Karpas-422 (cell line): ENCODE data around the gene DLD. TPM values are rescaled to one million over a fixed set of nuclear protein-coding genes. Genes with fewer than 3 reads are reported as not detected.

Source experiments
- DNase-seq: peaks from one replicate; pipeline ENCODE4 v3.0.0-alpha.2; 2015
- H2AFZ ChIP-seq: fragments of 200-600 bp; sonication (generic); 2 replicates; pipeline ENCODE4 v1.6.1; 2014; ENCODE audit warnings: antibody characterized with exemption, low read length, mixed read lengths
- H3K27ac ChIP-seq: fragments of 200-600 bp; sonication (generic); 2 replicates; pipeline ENCODE4 v1.5.1; 2014; ENCODE audit warnings: mild to moderate bottlenecking, low read length, moderate library complexity
- H3K27me3 ChIP-seq: fragments of 200-600 bp; sonication (generic); 2 replicates; pipeline ENCODE4 v1.6.1; 2014; ENCODE audit warnings: low read length, mixed read lengths
- H3K36me3 ChIP-seq: fragments of 200-600 bp; sonication (generic); 2 replicates; pipeline ENCODE4 v1.6.1; 2014; ENCODE audit warnings: low read length, mixed read lengths; ENCODE audit not compliant: insufficient read depth
- H3K4me1 ChIP-seq: fragments of 200-600 bp; sonication (generic); 2 replicates; pipeline ENCODE4 v1.6.1; 2014; ENCODE audit warnings: mild to moderate bottlenecking, low read length, mixed read lengths
- H3K4me2 ChIP-seq: fragments of 200-600 bp; sonication (generic); 2 replicates; pipeline ENCODE4 v1.6.1; 2014; ENCODE audit warnings: low read length, low read depth, mild to moderate bottlenecking; ENCODE audit not compliant: poor library complexity, severe bottlenecking
- H3K4me3 ChIP-seq: fragments of 200-600 bp; sonication (generic); 2 replicates; pipeline ENCODE4 v1.5.1; 2014; ENCODE audit warnings: mild to moderate bottlenecking, antibody characterized with exemption, low read length, mixed read lengths
- H3K79me2 ChIP-seq: fragments of 200-600 bp; sonication (generic); 2 replicates; pipeline ENCODE4 v1.6.1; 2014; ENCODE audit warnings: mild to moderate bottlenecking, low read length, mixed read lengths
- H3K9ac ChIP-seq: fragments of 200-600 bp; sonication (generic); 2 replicates; pipeline ENCODE4 v1.6.0; 2014; ENCODE audit warnings: low read length
- H3K9me2 ChIP-seq: fragments of 200-600 bp; sonication (generic), shearing (Covaris generic); replicated peaks from 2 replicates; pipeline ENCODE4 v1.6.0; 2014; ENCODE audit warnings: mild to moderate bottlenecking, low read length, moderate library complexity; ENCODE audit not compliant: insufficient read depth
- H3K9me3 ChIP-seq: fragments of 300-700, 200-600 bp; sonication (generic); 2 replicates; pipeline ENCODE4 v1.6.1; 2014; ENCODE audit warnings: low read length, mixed read lengths
- H4K20me1 ChIP-seq: fragments of 200-600 bp; sonication (generic); 2 replicates; pipeline ENCODE4 v1.6.1; 2014; ENCODE audit warnings: mild to moderate bottlenecking, antibody characterized with exemption, low read length, low read depth; ENCODE audit not compliant: insufficient read depth
- total RNA-seq: library from RNA; depleted of rRNA; stranded (reverse); fragments of >200 nt; shearing (Covaris generic); gene quantifications from 2 replicates; pipeline ENCODE4 v1.2.3, GENCODE V29; 2014; ENCODE audit warnings: low replicate concordance

Gene DLD
- total RNA-seq, 1 experiment from 2014 or later, result 103 TPM

DNA sequence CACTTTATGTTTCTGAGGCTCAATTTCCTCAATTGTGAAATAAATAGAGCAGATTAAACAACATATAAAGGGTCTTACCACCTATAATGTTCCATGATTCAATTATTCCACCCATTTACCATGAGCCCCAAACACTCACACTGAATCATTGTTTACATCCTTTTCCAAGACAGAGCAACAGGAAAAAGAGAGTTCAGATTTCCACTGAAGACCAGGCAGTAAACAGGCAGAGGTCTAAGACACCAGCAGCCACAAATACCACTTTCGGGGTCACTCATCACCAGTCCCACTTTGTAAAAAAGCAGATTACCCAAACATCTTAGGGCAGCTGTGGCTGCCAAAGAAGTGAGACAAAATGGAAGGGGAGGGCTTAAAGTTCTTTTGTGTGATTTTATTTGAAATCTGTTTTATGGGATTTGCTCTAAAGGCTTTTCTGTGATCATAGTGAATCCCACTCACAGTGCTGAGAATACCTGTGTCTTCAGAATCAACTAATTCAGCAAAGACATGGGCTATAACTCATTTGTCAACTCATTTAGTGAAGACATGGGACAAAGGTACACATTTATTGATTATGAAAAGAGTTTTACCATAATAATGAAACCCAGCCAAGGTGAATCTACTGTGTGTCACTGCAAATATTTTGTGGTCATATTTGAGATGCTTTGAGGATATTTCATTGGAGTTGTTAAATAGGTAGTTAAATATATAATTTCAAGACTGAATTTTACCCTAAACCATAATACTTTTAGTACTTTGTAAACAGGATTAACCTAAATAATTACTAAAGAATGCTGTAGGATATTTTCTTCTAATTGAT lies 24.8 kb upstream of the DLD start:
- Histone ChIP-seq H3K4me1 (no peaks in the 10 kb centered on the region), H3K9me2 (no peaks in the 10 kb centered on the region), H3K4me2 (no peak overlapping the region), H4K20me1 (no peaks in the 10 kb centered on the region), H3K9ac (no peak overlapping the region), H2AFZ (no peak overlapping the region), H3K79me2 (no peaks in the 10 kb centered on the region), H3K36me3 (no peaks in the 10 kb centered on the region), H3K4me3 (no peak overlapping the region), H3K27ac (no peak overlapping the region), H3K27me3 (no peaks in the 10 kb centered on the region), H3K9me3 (no peaks in the 10 kb centered on the region)
- no peak for DNase-seq

DNA sequence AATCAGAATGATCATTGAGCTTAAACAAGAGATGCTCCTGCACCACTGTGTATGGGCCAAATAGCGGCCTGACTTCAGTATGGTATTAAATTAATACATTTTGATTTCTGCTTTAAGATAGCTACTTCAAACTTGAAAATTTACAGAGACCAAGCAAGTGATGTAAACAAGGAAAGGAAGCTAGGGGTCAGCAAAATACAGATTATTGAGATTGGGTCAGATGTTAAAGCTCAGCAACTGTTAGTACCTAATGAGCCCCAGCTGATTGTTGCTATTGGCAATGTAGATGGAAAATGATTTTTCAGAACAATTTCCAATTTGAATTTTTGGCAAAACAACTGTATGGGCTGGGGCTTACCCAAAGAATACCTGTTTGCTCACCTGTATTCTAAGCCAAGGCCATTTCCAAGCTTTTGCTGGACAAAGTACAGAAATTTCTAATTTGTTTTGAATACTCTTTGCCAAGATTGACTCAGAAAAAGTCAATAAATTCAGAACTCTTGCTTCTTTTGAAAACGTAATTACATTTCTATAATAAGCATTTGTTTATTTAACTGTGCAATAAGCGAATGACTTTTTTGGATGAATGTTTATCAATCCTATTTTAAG lies 23.0 kb upstream of the DLD start:
- Histone ChIP-seq H2AFZ (no peak overlapping the region), H4K20me1 (no peaks in the 10 kb centered on the region), H3K36me3 (no peaks in the 10 kb centered on the region), H3K4me1 (no peaks in the 10 kb centered on the region), H3K9me2 (no peaks in the 10 kb centered on the region), H3K4me2 (no peak overlapping the region), H3K9me3 (no peaks in the 10 kb centered on the region), H3K9ac (no peak overlapping the region), H3K4me3 (no peak overlapping the region), H3K79me2 (no peaks in the 10 kb centered on the region), H3K27ac (no peak overlapping the region), H3K27me3 (no peaks in the 10 kb centered on the region)
- no peak for DNase-seq

DNA sequence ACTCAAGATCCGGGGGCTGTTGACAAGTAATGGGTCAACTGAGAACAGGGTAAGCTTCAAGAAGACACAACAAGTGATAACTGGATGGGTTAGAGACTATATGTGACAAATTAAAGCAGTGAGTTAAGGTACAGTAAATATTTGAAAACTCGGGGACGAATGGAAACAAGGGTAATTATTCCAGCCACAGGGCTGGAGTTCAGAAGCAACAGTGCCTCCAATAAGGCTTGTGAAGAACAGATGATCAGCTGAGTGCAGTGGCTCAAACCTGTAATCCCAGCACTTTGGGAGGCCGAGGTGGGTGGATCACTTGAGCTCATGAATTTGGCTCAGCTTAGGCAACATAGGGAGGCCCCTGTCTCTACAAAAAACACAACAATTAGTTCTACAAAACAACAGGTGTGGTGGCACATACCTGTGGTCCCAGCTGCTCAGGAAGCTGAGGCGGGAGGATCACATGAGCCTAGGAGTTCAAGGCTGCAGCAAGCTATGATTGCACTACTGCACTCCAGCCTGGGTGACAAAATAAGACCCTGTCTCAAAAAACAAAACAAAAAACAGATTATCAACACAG lies 20.5 kb upstream of the DLD start:
- H3K27ac ChIP-seq, result no peak overlapping the region
- H3K4me3 ChIP-seq, result no peak overlapping the region

DNA sequence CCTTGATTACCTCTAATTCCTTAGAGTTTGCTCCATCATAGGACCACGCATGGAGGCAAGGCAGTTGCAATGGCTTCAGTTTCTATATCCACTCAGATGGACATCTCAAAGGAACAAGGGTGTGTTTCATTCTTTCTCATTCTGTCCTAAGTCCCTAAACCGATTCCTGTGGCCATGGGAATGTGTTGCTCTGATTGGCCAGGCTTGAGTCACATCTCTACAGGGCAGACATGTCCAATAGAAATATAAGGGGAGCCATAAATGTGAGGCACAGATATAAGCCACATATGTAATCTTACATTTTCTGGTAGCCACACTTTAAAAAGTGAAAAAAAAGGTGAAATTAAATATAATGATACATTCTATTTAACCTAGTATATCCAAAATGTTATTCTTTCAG lies 16.9 kb upstream of the DLD start:
- no peak overlapping the region for H3K4me2 ChIP-seq
- no peaks in the 10 kb centered on the region for H3K9me2 ChIP-seq
- no peak overlapping the region for H2AFZ ChIP-seq
- no peak overlapping the region for H3K27ac ChIP-seq
- no peak for DNase-seq
- H3K36me3 ChIP-seq, result no peaks in the 10 kb centered on the region
- H3K9ac ChIP-seq, result no peak overlapping the region
- no peaks in the 10 kb centered on the region for H4K20me1 ChIP-seq
- H3K4me1 ChIP-seq, result no peaks in the 10 kb centered on the region
- no peaks in the 10 kb centered on the region for H3K9me3 ChIP-seq
- no peaks in the 10 kb centered on the region for H3K27me3 ChIP-seq
- H3K79me2 ChIP-seq, result no peaks in the 10 kb centered on the region
- no peak overlapping the region for H3K4me3 ChIP-seq

More for the DNA sequence above, 20.5 kb upstream of the DLD start:
- Histone ChIP-seq H3K27me3 (no peaks in the 10 kb centered on the region), H3K9ac (no peak overlapping the region), H3K4me2 (no peak overlapping the region), H3K4me1 (no peaks in the 10 kb centered on the region), H3K9me3 (no peaks in the 10 kb centered on the region), H3K79me2 (no peaks in the 10 kb centered on the region), H3K9me2 (no peaks in the 10 kb centered on the region), H3K36me3 (no peaks in the 10 kb centered on the region), H2AFZ (no peak overlapping the region), H4K20me1 (no peaks in the 10 kb centered on the region)
- no peak for DNase-seq

DNA sequence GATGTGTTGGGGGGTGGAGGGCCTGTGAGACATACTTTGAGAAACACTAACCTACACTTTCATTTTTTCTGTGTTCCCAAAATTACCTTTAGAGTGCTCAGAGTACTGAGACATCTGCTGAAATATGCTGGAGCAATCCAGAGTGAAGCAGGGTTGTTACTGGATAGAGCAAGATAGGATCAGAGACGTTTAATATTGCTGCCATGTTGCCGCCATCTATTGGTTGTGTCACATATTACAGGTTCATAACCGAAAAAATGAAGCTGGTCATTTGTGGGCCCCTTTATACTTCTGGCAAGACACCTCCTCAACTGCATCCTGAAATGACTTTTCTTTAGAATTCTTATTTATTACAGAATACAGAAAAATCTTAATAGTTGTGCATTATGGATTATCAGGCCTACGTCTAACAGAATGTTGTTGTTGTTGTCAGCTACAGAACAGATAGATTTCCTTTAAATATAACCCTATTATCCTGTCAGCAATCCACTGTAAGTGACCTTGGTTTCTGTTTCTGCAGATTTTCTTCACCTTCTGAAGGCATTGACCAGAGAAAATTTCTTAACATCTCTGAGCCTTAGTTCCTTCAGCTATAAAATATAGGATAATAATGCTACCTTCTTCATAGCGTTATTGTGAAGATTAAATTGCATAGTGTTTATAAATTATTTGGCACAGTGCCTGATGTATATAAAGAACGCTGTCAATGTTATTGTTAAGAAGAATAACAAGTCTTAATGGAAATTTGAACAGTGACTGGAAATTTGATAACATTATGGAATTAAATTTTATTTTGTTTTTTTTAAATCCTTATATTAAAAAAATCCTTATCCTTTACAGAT lies 16.2 kb upstream of the DLD start:
- peak; percentile 79 for DNase-seq
- no peaks in the 10 kb centered on the region for H3K9me3 ChIP-seq

DNA sequence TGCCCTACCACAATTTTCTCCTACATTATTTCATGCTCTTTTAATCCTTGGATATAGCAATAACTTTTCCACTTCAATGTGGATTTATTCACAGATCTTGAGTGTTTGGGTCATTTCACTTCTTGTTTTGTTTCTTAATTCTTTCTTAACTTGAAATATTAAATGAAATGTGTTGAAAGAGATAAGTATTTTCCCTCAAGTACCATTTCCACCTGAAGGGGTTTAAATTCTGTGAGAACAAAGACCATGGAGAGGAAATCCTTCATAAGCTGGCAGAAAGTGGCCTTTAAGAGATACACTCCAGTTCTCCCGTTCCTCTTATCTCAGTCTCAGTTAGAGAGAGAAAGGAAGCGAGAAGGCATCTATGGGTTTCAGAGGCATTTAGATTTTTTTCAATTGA lies 14.1 kb upstream of the DLD start:
- no peaks in the 10 kb centered on the region for H3K4me1 ChIP-seq
- no peak overlapping the region for H3K27ac ChIP-seq
- H3K9ac ChIP-seq, result no peak overlapping the region
- H4K20me1 ChIP-seq, result no peaks in the 10 kb centered on the region
- no peaks in the 10 kb centered on the region for H3K27me3 ChIP-seq
- H3K4me3 ChIP-seq, result no peak overlapping the region
- H3K4me2 ChIP-seq, result no peak overlapping the region
- H3K36me3 ChIP-seq, result no peaks in the 10 kb centered on the region
- H3K9me3 ChIP-seq, result no peaks in the 10 kb centered on the region
- H3K9me2 ChIP-seq, result no peaks in the 10 kb centered on the region
- H2AFZ ChIP-seq, result no peak overlapping the region
- DNase-seq, result no peak
- H3K79me2 ChIP-seq, result no peaks in the 10 kb centered on the region

More for the DNA sequence above, 16.2 kb upstream of the DLD start:
- no peaks in the 10 kb centered on the region for H3K27me3 ChIP-seq
- no peak overlapping the region for H3K4me3 ChIP-seq
- H3K36me3 ChIP-seq, result no peaks in the 10 kb centered on the region
- H3K9me2 ChIP-seq, result no peaks in the 10 kb centered on the region
- no peak overlapping the region for H3K9ac ChIP-seq
- no peaks in the 10 kb centered on the region for H3K4me1 ChIP-seq
- no peaks in the 10 kb centered on the region for H3K79me2 ChIP-seq
- H4K20me1 ChIP-seq, result no peaks in the 10 kb centered on the region
- no peak overlapping the region for H3K27ac ChIP-seq
- H2AFZ ChIP-seq, result no peak overlapping the region
- no peak overlapping the region for H3K4me2 ChIP-seq

DNA sequence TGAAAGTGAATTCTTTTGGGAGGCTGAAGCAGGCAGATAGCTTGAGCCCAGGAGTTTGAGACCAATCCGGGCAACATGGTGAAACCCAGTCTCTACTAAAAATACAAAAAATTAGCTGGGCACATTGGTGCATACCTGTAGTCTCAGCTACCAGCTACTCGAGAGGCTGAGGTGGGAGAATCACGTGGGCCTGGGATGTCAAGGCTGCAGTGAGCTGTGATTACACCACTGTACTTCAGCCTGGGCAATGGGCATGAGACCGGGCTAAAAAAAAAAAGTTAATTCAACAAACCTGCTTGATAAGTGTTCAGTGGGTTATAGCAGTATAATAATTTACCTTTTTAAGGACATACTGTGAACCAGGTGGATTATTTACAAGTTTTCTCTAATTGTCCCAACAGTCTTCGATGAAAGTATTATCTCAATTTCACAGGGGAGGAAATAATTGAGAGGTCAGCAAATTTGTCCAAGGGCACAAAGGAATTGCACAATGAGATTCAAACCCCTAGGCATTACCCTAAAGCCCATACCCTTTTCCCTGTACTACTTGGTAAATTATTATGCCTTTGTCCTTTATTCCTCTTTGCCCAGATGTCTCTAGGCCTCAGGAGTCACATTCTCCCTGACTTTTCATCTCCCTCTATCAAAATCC lies 13.1 kb upstream of the DLD start:
- Histone ChIP-seq H3K4me3 (no peak overlapping the region), H3K79me2 (no peaks in the 10 kb centered on the region), H3K27me3 (no peaks in the 10 kb centered on the region), H3K36me3 (no peaks in the 10 kb centered on the region), H3K27ac (no peak overlapping the region), H4K20me1 (no peaks in the 10 kb centered on the region), H2AFZ (no peak overlapping the region), H3K9ac (no peak overlapping the region), H3K4me2 (no peak overlapping the region), H3K9me2 (no peaks in the 10 kb centered on the region), H3K4me1 (no peaks in the 10 kb centered on the region), H3K9me3 (no peaks in the 10 kb centered on the region)
- DNase-seq, result no peak
